Naive B cell (primary cell): Measurements from ENCODE around the gene SLC22A31. TPM values are rescaled to one million over a fixed set of nuclear protein-coding genes. Genes with fewer than 3 reads are reported as not detected.
"Not testable (repeated sequence)": the region's sequence is repeated elsewhere in the genome, so short reads cannot be mapped to it uniquely, and the experiment has no call there.

Experiments used
- ATAC-seq, 2 donors: fragments of 150-1000 bp; cut with Tn5 transposase; 2 replicates each; pipeline ENCODE4 v1.10.0; 2021; ENCODE audit warnings: low read depth in 2 of 2, mild to moderate bottlenecking in 2 of 2, moderate library complexity in 2 of 2
- DNase-seq: peaks from one replicate; pipeline ENCODE4 v3.0.0; 2022
- H3K27ac Mint-ChIP-seq, 6 donors: one replicate each; pipeline ENCODE4 v1.8.0; 2020 to 2022; ENCODE audit warnings: mild to moderate bottlenecking in 6 of 6, mixed read lengths in 6 of 6, moderate library complexity in 5 of 6, inconsistent platforms in 2 of 6
- H3K27me3 Mint-ChIP-seq, 3 donors: one replicate each; pipeline ENCODE4 v1.8.0; 2021 to 2022; ENCODE audit warnings: mixed read lengths in 3 of 3, mild to moderate bottlenecking in 1 of 3
- H3K36me3 Mint-ChIP-seq, 2 donors: one replicate each; pipeline ENCODE4 v1.8.0; 2020 to 2022; ENCODE audit warnings: mixed read lengths in 2 of 2, inconsistent platforms in 1 of 2, mild to moderate bottlenecking in 1 of 2
- H3K4me1 Mint-ChIP-seq, 3 donors: one replicate each; pipeline ENCODE4 v1.8.0; 2020 to 2022; ENCODE audit warnings: mixed read lengths in 3 of 3, inconsistent platforms in 1 of 3, mild to moderate bottlenecking in 1 of 3, moderate library complexity in 1 of 3
- H3K4me3 Mint-ChIP-seq, 8 donors: one replicate each; pipeline ENCODE4 v1.8.0; 2020 to 2022; ENCODE audit warnings: mild to moderate bottlenecking in 8 of 8, mixed read lengths in 8 of 8, moderate library complexity in 8 of 8, inconsistent platforms in 2 of 8
- H3K9me3 Mint-ChIP-seq, 7 donors: one replicate each; pipeline ENCODE4 v1.8.0; 2020 to 2022; ENCODE audit warnings: mixed read lengths in 7 of 7, mild to moderate bottlenecking in 5 of 7, inconsistent platforms in 2 of 7, moderate library complexity in 1 of 7
- polyA plus RNA-seq, 6 donors: library from polyadenylated mRNA; unstranded; fragments of 300-500 nt; fragmentation: Illumina TruSeq; gene quantifications; one replicate each; pipeline ENCODE4 v1.2.3, GENCODE V29; 2021; ENCODE audit warnings: low read depth in 6 of 6

Gene SLC22A31
- polyA plus RNA-seq, 6 donors from 2014 or later, result not detected

- Mint-ChIP-seq H3K4me1 (peaks cover 0 to 6% (median 5%) of the 10 kb centered on the region in 3 donors), H3K4me3 (peak overlapping the region in 2 of 8 donors; percentile 42 to 77)
- ATAC-seq, result peak in 1 of 2 donors; percentile 26
Observed at GRCh38 chr16:89187770-89188392, 12.5 kb downstream of the SLC22A31 start.

GRCh38 chr16:89187032-89187769 is 13.1 kb downstream of the SLC22A31 start:
- H3K4me1 Mint-ChIP-seq, result peaks cover 0 to 6% (median 5%) of the 10 kb centered on the region in 3 donors
- peak; percentile 58 for DNase-seq
- no peaks in the 10 kb centered on the region for H3K27me3 Mint-ChIP-seq
- H3K36me3 Mint-ChIP-seq, result no peaks in the 10 kb centered on the region
- H3K9me3 Mint-ChIP-seq, result peaks cover 0 to 6% (median 0%) of the 10 kb centered on the region in 7 donors
- ATAC-seq, result peak; percentile 66 to 68
- peak overlapping the region in 3 of 8 donors; percentile 11 to 77 (median 42) for H3K4me3 Mint-ChIP-seq
- peak overlapping the region in 5 of 6 donors; percentile 82 to 97 (median 95) for H3K27ac Mint-ChIP-seq

More at GRCh38 chr16:89187770-89188392, 12.5 kb downstream of the SLC22A31 start:
- no peaks in the 10 kb centered on the region for H3K36me3 Mint-ChIP-seq
- peak overlapping the region in 5 of 6 donors; percentile 6 to 97 (median 90) for H3K27ac Mint-ChIP-seq
- no peak for DNase-seq
- H3K27me3 Mint-ChIP-seq, result no peaks in the 10 kb centered on the region
- peaks cover 0 to 6% (median 0%) of the 10 kb centered on the region in 7 donors for H3K9me3 Mint-ChIP-seq

GRCh38 chr16:89186593-89187031 is 13.7 kb downstream of the SLC22A31 start:
- DNase-seq, H3K9me3 Mint-ChIP-seq, H3K36me3 Mint-ChIP-seq, H3K4me1 Mint-ChIP-seq, H3K4me3 Mint-ChIP-seq, H3K27me3 Mint-ChIP-seq, ATAC-seq: not testable (repeated sequence)
- peak overlapping the region in 2 of 6 donors; percentile 90 to 95 for H3K27ac Mint-ChIP-seq

- H3K27me3 Mint-ChIP-seq, ATAC-seq, H3K36me3 Mint-ChIP-seq, H3K4me1 Mint-ChIP-seq, DNase-seq, H3K4me3 Mint-ChIP-seq, H3K9me3 Mint-ChIP-seq: not testable (repeated sequence)
- H3K27ac Mint-ChIP-seq, result peak overlapping the region in 1 of 6 donors; percentile 57
Observed at GRCh38 chr16:89185887-89186592, 14.3 kb downstream of the SLC22A31 start.

- DNase-seq (peak; percentile 32), ATAC-seq (peak; percentile 62 to 64)
Observed at GRCh38 chr16:89184933-89185794, 15.2 kb downstream of the SLC22A31 start.

GRCh38 chr16:89184677-89184932 is 15.7 kb downstream of the SLC22A31 start:
- peaks cover 0 to 14% (median 6%) of the 10 kb centered on the region in 3 donors for H3K27me3 Mint-ChIP-seq
- H3K9me3 Mint-ChIP-seq, result peaks cover 0 to 6% (median 0%) of the 10 kb centered on the region in 7 donors
- peak overlapping the region in 2 of 6 donors; percentile 16 to 21 for H3K27ac Mint-ChIP-seq
- no peaks in the 10 kb centered on the region for H3K36me3 Mint-ChIP-seq
- H3K4me3 Mint-ChIP-seq, result peak overlapping the region in 1 of 8 donors; percentile 59
- H3K4me1 Mint-ChIP-seq, result peaks cover 0 to 5% (median 2%) of the 10 kb centered on the region in 3 donors
- ATAC-seq (no peak), DNase-seq (no peak)

More at GRCh38 chr16:89184933-89185794, 15.2 kb downstream of the SLC22A31 start:
- Mint-ChIP-seq H3K4me1 (peaks cover 0 to 5% (median 2%) of the 10 kb centered on the region in 3 donors), H3K27ac (peak overlapping the region in 2 of 6 donors; percentile 21 to 57), H3K36me3 (no peaks in the 10 kb centered on the region), H3K4me3 (no peak overlapping the region), H3K27me3 (peaks cover 0 to 12% (median 6%) of the 10 kb centered on the region in 3 donors), H3K9me3 (peaks cover 0 to 6% (median 0%) of the 10 kb centered on the region in 7 donors)

- Mint-ChIP-seq H3K4me3 (peak overlapping the region in 1 of 8 donors; percentile 59), H3K27me3 (peaks cover 0 to 14% (median 6%) of the 10 kb centered on the region in 3 donors), H3K9me3 (peaks cover 0 to 6% (median 0%) of the 10 kb centered on the region in 7 donors), H3K27ac (peak overlapping the region in 1 of 6 donors; percentile 16), H3K4me1 (peaks cover 0 to 5% (median 2%) of the 10 kb centered on the region in 3 donors), H3K36me3 (no peaks in the 10 kb centered on the region)
- DNase-seq (no peak), ATAC-seq (no peak)
Observed at GRCh38 chr16:89183975-89184676, 16.2 kb downstream of the SLC22A31 start.

- peaks cover 0 to 5% (median 2%) of the 10 kb centered on the region in 3 donors for H3K4me1 Mint-ChIP-seq
- peaks cover 0 to 14% (median 6%) of the 10 kb centered on the region in 3 donors for H3K27me3 Mint-ChIP-seq
- H3K27ac Mint-ChIP-seq, result peak overlapping the region in 2 of 6 donors; percentile 27 to 30
- H3K4me3 Mint-ChIP-seq, result no peak overlapping the region
- peaks cover 0 to 6% (median 0%) of the 10 kb centered on the region in 7 donors for H3K9me3 Mint-ChIP-seq
- DNase-seq, result no peak
- no peak for ATAC-seq
- H3K36me3 Mint-ChIP-seq, result no peaks in the 10 kb centered on the region
Observed at GRCh38 chr16:89183463-89183862, 16.9 kb downstream of the SLC22A31 start.

GRCh38 chr16:89179656-89180315 is 20.6 kb downstream of the SLC22A31 start:
- no peak overlapping the region for H3K27ac Mint-ChIP-seq
- no peaks in the 10 kb centered on the region for H3K9me3 Mint-ChIP-seq
- ATAC-seq (no peak), DNase-seq (no peak)
- no peaks in the 10 kb centered on the region for H3K36me3 Mint-ChIP-seq
- H3K4me1 Mint-ChIP-seq, result no peaks in the 10 kb centered on the region
- H3K4me3 Mint-ChIP-seq, result no peak overlapping the region
- H3K27me3 Mint-ChIP-seq, result peaks cover 0 to 17% (median 6%) of the 10 kb centered on the region in 3 donors

- no peak for ATAC-seq
- Mint-ChIP-seq H3K36me3 (no peaks in the 10 kb centered on the region), H3K4me3 (no peak overlapping the region), H3K27ac (no peak overlapping the region), H3K4me1 (no peaks in the 10 kb centered on the region), H3K27me3 (peaks cover 0 to 17% (median 6%) of the 10 kb centered on the region in 3 donors), H3K9me3 (no peaks in the 10 kb centered on the region)
- no peak for DNase-seq
Observed at GRCh38 chr16:89179148-89179484, 21.2 kb downstream of the SLC22A31 start.

- H3K4me3 Mint-ChIP-seq, result no peak overlapping the region
- no peaks in the 10 kb centered on the region for H3K36me3 Mint-ChIP-seq
- peaks cover 0 to 17% (median 6%) of the 10 kb centered on the region in 3 donors for H3K27me3 Mint-ChIP-seq
- DNase-seq, result no peak
- ATAC-seq, result no peak
- H3K4me1 Mint-ChIP-seq, result no peaks in the 10 kb centered on the region
- no peaks in the 10 kb centered on the region for H3K9me3 Mint-ChIP-seq
- H3K27ac Mint-ChIP-seq, result no peak overlapping the region
Observed at GRCh38 chr16:89178453-89179147, 21.7 kb downstream of the SLC22A31 start.
